SK-N-MC (cell line): ENCODE data around the gene CDC16.
"Not testable (repeated sequence)": the region's sequence is repeated elsewhere in the genome, so short reads cannot be mapped to it uniquely, and the experiment has no call there.

ENCODE experiments used
- DNase-seq: peaks from one replicate; pipeline ENCODE4 v3.0.0-alpha.2; 2011; ENCODE audit warnings: low read depth, low spot score
- H3K27ac ChIP-seq: fragments of 200-600 bp; sonication (generic); 2 replicates; pipeline ENCODE4 v1.5.1; 2016; ENCODE audit warnings: mixed run types
- H3K36me3 ChIP-seq: fragments of 200-600 bp; sonication (generic); 2 replicates; pipeline ENCODE4 v1.6.1; 2017; ENCODE audit warnings: antibody characterized with exemption, low read length, mixed read lengths; ENCODE audit not compliant: insufficient read depth
- H3K4me3 ChIP-seq: fragments of 200-600 bp; sonication (generic); 2 replicates; pipeline ENCODE4 v1.5.1; 2016
- H3K9ac ChIP-seq: fragments of 200-600 bp; sonication (generic); 2 replicates; pipeline ENCODE4 v1.8.0; 2017; ENCODE audit warnings: mixed run types, mixed read lengths; ENCODE audit not compliant: insufficient read length
- H3K9me3 ChIP-seq: fragments of 200-600 bp; sonication (generic); 2 replicates; pipeline ENCODE4 v1.6.1; 2017; ENCODE audit warnings: low read depth, mild to moderate bottlenecking, antibody characterized with exemption, low read length, moderate library complexity, mixed read lengths
- EZH2 ChIP-seq: fragments of 200-600 bp; sonication (generic); IDR thresholded peaks from one replicate; pipeline ENCODE4 v1.6.1; 2017; ENCODE audit warnings: antibody characterized with exemption
- FOXP2 ChIP-seq: optimal IDR thresholded peaks from 2 replicates; pipeline ENCODE3; 2011; ENCODE audit warnings: mild to moderate bottlenecking, moderate library complexity; ENCODE audit not compliant: insufficient read depth; ENCODE audit errors: extremely low read length, control extremely low read depth
- POLR2AphosphoS5 ChIP-seq: IDR thresholded peaks from 2 replicates; pipeline ENCODE4 v1.6.1; 2012; ENCODE audit warnings: mild to moderate bottlenecking, low read depth, low read length, borderline replicate concordance

Gene CDC16

GRCh38 chr13:114263578-114263977, 28.9 kb downstream of the CDC16 start:
- Histone ChIP-seq H3K9ac (no peak overlapping the region), H3K36me3 (peaks cover 94% of the 10 kb centered on the region)

GRCh38 chr13:114264313-114264712, 29.6 kb downstream of the CDC16 start:
- H3K27ac ChIP-seq, H3K4me3 ChIP-seq, H3K9me3 ChIP-seq, H3K9ac ChIP-seq, DNase-seq: not testable (repeated sequence)
- peaks cover 94% of the 10 kb centered on the region for H3K36me3 ChIP-seq

More at GRCh38 chr13:114263578-114263977, 28.9 kb downstream of the CDC16 start:
- no peaks in the 10 kb centered on the region for H3K9me3 ChIP-seq
- DNase-seq: no peak
- H3K4me3 ChIP-seq: no peak overlapping the region
- TF ChIP-seq EZH2 (no peak), POLR2AphosphoS5 (no peak), FOXP2 (no peak)
- H3K27ac ChIP-seq: no peak overlapping the region

GRCh38 chr13:114264886-114265611, 30.4 kb downstream of the CDC16 start:
- Histone ChIP-seq H3K9ac (no peak overlapping the region), H3K4me3 (no peak overlapping the region), H3K9me3 (no peaks in the 10 kb centered on the region), H3K27ac (no peak overlapping the region), H3K36me3 (peaks cover 92% of the 10 kb centered on the region)
- TF ChIP-seq POLR2AphosphoS5: no peak
- TF ChIP-seq EZH2: no peak
- no peak for TF ChIP-seq FOXP2
- DNase-seq: no peak

GRCh38 chr13:114266241-114266640, 31.5 kb downstream of the CDC16 start:
- DNase-seq: no peak

GRCh38 chr13:114268344-114269280, 33.9 kb downstream of the CDC16 start:
- Histone ChIP-seq H3K9me3 (no peaks in the 10 kb centered on the region), H3K4me3 (no peak overlapping the region), H3K27ac (peak overlapping the region; percentile 44; the same call in 1 of the 2 replicates), H3K36me3 (peaks cover 78% of the 10 kb centered on the region), H3K9ac (no peak overlapping the region)
- TF ChIP-seq EZH2 (no peak), FOXP2 (no peak), POLR2AphosphoS5 (no peak)
- no peak for DNase-seq

More at GRCh38 chr13:114266241-114266640, 31.5 kb downstream of the CDC16 start:
- peaks cover 86% of the 10 kb centered on the region for H3K36me3 ChIP-seq
- H3K27ac ChIP-seq: no peak overlapping the region
- no peak overlapping the region for H3K4me3 ChIP-seq
- H3K9ac ChIP-seq: no peak overlapping the region
- H3K9me3 ChIP-seq: no peaks in the 10 kb centered on the region
- TF ChIP-seq POLR2AphosphoS5: no peak
- TF ChIP-seq FOXP2: no peak
- no peak for TF ChIP-seq EZH2

- Histone ChIP-seq H3K36me3 (peaks cover 78% of the 10 kb centered on the region), H3K4me3 (no peak overlapping the region)
- no peak for TF ChIP-seq EZH2
- TF ChIP-seq POLR2AphosphoS5: no peak
- TF ChIP-seq FOXP2: no peak
Observed at GRCh38 chr13:114269281-114269770, 34.6 kb downstream of the CDC16 start.

GRCh38 chr13:114272977-114273376, 38.3 kb downstream of the CDC16 start:
- no peak overlapping the region for H3K9ac ChIP-seq
- no peaks in the 10 kb centered on the region for H3K9me3 ChIP-seq
- DNase-seq: no peak
- no peak overlapping the region for H3K4me3 ChIP-seq
- no peak overlapping the region for H3K27ac ChIP-seq
- H3K36me3 ChIP-seq: peaks cover 60% of the 10 kb centered on the region
- no peak for TF ChIP-seq POLR2AphosphoS5
- TF ChIP-seq EZH2: no peak
- TF ChIP-seq FOXP2: no peak

More at GRCh38 chr13:114269281-114269770, 34.6 kb downstream of the CDC16 start:
- no peak overlapping the region for H3K27ac ChIP-seq
- H3K9me3 ChIP-seq: no peaks in the 10 kb centered on the region
- H3K9ac ChIP-seq: no peak overlapping the region
- no peak for DNase-seq

- TF ChIP-seq POLR2AphosphoS5 (no peak), EZH2 (no peak), FOXP2 (no peak)
- no peak overlapping the region for H3K9ac ChIP-seq
- H3K9me3 ChIP-seq: no peaks in the 10 kb centered on the region
- H3K27ac ChIP-seq: no peak overlapping the region
- H3K36me3 ChIP-seq: peaks cover 38% of the 10 kb centered on the region
- H3K4me3 ChIP-seq: no peak overlapping the region
- DNase-seq: no peak
Observed at GRCh38 chr13:114275304-114275703, 40.6 kb downstream of the CDC16 start.
